GM19238 (cell line): Measurements from ENCODE around the gene TMEM63A.

Experiments
- DNase-seq: peaks from one replicate; pipeline ENCODE4 v3.0.0; 2011; ENCODE audit warnings: low spot score; ENCODE audit not compliant: insufficient read length

TMEM63A gene

GRCh38 chr1:225886159-225887029 lies 4.2 kb upstream of the TMEM63A start:
- no peak for DNase-seq

GRCh38 chr1:225885336-225885735 lies 3.2 kb upstream of the TMEM63A start:
- DNase-seq, result no peak

- DNase-seq, result no peak
Measured at GRCh38 chr1:225883616-225884265, 1.6 kb upstream of the TMEM63A start.

GRCh38 chr1:225882694-225883615 lies 775 bp upstream of the TMEM63A start:
- no peak for DNase-seq

- peak; percentile 71 for DNase-seq
Measured at GRCh38 chr1:225881081-225881958, 860 bp downstream of the TMEM63A start.

GRCh38 chr1:225880636-225881035 lies 1.5 kb downstream of the TMEM63A start:
- no peak for DNase-seq

GRCh38 chr1:225880222-225880588 lies 2.0 kb downstream of the TMEM63A start:
- DNase-seq, result no peak

GRCh38 chr1:225879521-225880221 lies 2.5 kb downstream of the TMEM63A start:
- no peak for DNase-seq

GRCh38 chr1:225878282-225878681 lies 3.9 kb downstream of the TMEM63A start:
- no peak for DNase-seq

- DNase-seq, result no peak
Measured at GRCh38 chr1:225877580-225877979, 4.6 kb downstream of the TMEM63A start.

GRCh38 chr1:225876900-225877510 lies 5.2 kb downstream of the TMEM63A start:
- DNase-seq, result no peak

GRCh38 chr1:225875044-225875815 lies 7.0 kb downstream of the TMEM63A start:
- DNase-seq, result no peak

GRCh38 chr1:225874431-225874830 lies 7.7 kb downstream of the TMEM63A start:
- no peak for DNase-seq

GRCh38 chr1:225873281-225873850 lies 8.8 kb downstream of the TMEM63A start:
- no peak for DNase-seq

GRCh38 chr1:225872075-225872430 lies 10.1 kb downstream of the TMEM63A start:
- no peak for DNase-seq

- no peak for DNase-seq
Measured at GRCh38 chr1:225871359-225872074, 10.7 kb downstream of the TMEM63A start.

- no peak for DNase-seq
Measured at GRCh38 chr1:225870911-225871310, 11.3 kb downstream of the TMEM63A start.
